GM12872 (cell line): ENCODE data around the gene OASL.

Source experiments
- TF ChIP-seq, protein P1 (sequence below): IDR thresholded peaks from 3 replicates; pipeline ENCODE4 v1.5.1; 2011; ENCODE audit warnings: low read depth, mild to moderate bottlenecking, low read length, moderate library complexity; ENCODE audit not compliant: insufficient read depth

Gene OASL, protein sequence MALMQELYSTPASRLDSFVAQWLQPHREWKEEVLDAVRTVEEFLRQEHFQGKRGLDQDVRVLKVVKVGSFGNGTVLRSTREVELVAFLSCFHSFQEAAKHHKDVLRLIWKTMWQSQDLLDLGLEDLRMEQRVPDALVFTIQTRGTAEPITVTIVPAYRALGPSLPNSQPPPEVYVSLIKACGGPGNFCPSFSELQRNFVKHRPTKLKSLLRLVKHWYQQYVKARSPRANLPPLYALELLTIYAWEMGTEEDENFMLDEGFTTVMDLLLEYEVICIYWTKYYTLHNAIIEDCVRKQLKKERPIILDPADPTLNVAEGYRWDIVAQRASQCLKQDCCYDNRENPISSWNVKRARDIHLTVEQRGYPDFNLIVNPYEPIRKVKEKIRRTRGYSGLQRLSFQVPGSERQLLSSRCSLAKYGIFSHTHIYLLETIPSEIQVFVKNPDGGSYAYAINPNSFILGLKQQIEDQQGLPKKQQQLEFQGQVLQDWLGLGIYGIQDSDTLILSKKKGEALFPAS

DNA sequence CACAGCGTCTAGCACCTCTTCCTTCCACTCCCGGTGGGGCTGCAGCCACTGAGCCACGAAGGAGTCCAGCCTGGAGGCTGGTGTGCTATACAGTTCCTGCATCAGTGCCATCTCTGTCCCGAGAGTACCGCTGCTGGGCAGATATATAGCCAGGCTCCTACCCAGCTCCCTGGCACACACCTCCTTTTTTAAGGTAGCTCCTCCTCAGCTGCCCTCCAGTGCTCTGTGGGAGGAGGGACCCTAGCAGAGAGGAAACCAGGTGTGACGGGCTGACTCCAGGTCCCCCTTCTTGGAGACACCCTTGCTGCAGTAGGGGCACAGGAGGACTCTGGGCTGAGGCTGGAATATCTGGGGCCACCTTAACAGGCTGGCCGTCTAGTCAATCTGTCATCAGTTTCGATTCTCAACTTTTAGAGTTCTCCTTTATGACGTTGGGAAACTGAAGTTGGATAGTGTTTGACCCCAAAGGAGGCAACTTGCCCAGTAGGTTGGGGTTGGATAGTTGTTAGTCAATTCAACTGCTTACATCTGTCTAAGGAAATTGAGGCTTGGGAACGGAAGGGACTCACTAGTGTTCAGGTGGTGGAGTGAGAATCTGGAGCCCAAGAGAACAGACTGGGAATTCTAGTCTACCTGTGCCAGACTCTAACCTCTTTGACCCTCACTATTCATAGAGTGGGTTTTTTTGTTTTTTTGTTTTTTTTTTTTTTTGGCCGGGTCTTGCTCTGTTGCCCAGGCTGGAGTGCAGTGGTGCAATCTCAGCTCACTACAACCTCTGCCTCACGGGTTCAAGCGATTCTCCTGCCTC is at the start of gene OASL:
OASL (minus strand) TSS at position 386 of the 808 bp plus-strand sequence; CDS start at position 111, 275 bp downstream.
- TF ChIP-seq, protein P1, sequence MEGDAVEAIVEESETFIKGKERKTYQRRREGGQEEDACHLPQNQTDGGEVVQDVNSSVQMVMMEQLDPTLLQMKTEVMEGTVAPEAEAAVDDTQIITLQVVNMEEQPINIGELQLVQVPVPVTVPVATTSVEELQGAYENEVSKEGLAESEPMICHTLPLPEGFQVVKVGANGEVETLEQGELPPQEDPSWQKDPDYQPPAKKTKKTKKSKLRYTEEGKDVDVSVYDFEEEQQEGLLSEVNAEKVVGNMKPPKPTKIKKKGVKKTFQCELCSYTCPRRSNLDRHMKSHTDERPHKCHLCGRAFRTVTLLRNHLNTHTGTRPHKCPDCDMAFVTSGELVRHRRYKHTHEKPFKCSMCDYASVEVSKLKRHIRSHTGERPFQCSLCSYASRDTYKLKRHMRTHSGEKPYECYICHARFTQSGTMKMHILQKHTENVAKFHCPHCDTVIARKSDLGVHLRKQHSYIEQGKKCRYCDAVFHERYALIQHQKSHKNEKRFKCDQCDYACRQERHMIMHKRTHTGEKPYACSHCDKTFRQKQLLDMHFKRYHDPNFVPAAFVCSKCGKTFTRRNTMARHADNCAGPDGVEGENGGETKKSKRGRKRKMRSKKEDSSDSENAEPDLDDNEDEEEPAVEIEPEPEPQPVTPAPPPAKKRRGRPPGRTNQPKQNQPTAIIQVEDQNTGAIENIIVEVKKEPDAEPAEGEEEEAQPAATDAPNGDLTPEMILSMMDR = no peak

GRCh38 chr12:121088195-121088585 is 49.1 kb upstream of the OASL start:
- TF ChIP-seq, protein P1 = no peak

GRCh38 chr12:121087467-121088194 is 48.6 kb upstream of the OASL start:
- TF ChIP-seq, protein P1 = no peak

- TF ChIP-seq, protein P1 = no peak
Measured at GRCh38 chr12:121086781-121087295, 47.8 kb upstream of the OASL start.

- TF ChIP-seq, protein P1 = no peak
Measured at GRCh38 chr12:121085506-121086353, 46.7 kb upstream of the OASL start.

- TF ChIP-seq, protein P1 = no peak
Measured at GRCh38 chr12:121085069-121085468, 46.0 kb upstream of the OASL start.
